GM18861 (cell line): ENCODE measurements around the gene FAM187B.
"Not testable (repeated sequence)": the region's sequence is repeated elsewhere in the genome, so short reads cannot be mapped to it uniquely, and the experiment has no call there.

Experiments used
- ATAC-seq: cut with Tn5 transposase; IDR thresholded peaks from one replicate; pipeline ENCODE4 v1.9.1; 2021; ENCODE audit not compliant: unreplicated experiment

The FAM187B gene

GRCh38 chr19:35213663-35214632 lies 14.6 kb downstream of the FAM187B start:
- ATAC-seq, result peak; percentile 56

- ATAC-seq, result no peak
These were observed 16.3 kb downstream of the FAM187B start for GRCh38 chr19:35212241-35212640.

- ATAC-seq, result no peak
These were observed 16.9 kb downstream of the FAM187B start for GRCh38 chr19:35211545-35212230.

DNA sequence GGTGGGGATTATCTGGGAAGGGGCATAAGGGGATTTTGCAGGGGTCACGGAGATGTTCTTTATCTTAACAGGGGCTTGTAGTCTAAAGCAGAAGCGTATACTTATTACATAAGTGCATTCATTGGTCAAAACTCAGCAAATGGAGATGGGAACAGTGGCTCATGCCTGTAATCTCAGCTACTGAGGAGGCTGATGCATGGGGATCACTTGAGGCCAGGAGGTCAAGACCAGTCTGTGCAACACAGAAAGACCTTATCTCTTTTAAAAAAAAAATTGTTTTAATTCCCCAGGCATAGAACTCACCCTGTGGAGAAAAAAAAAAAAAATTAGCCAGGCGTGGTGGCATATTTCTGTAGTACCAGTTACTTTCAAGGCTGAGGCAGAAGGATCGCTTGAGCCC lies 18.9 kb downstream of the FAM187B start:
- no peak for ATAC-seq

- no peak for ATAC-seq
These were observed 20.4 kb downstream of the FAM187B start for GRCh38 chr19:35208121-35208520.

DNA sequence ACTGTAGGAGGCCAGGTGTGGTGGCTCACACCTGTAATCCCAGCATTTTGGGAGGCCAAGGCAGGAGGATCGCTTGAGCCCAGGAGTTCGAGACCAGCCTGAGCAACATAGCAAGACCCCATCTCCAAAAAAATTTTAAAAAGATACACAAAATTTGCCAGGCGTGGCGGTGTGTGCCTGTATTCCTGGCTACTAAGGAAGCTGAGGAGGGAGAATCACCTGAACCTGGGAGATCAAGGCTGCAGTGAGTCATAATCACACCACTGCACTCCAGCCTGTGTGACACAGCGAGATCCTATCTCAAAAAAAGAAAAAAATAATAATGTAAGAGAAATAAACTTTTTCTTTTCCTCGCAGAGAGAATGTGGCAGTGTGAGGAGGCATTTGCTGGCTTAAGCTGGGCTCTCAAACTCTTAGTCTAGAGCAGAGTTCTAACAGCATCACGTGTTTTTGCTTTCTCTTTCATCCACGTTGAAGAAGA lies 21.1 kb downstream of the FAM187B start:
- no peak for ATAC-seq

- ATAC-seq, result no peak
These were observed 21.7 kb downstream of the FAM187B start for GRCh38 chr19:35206855-35207254.

DNA sequence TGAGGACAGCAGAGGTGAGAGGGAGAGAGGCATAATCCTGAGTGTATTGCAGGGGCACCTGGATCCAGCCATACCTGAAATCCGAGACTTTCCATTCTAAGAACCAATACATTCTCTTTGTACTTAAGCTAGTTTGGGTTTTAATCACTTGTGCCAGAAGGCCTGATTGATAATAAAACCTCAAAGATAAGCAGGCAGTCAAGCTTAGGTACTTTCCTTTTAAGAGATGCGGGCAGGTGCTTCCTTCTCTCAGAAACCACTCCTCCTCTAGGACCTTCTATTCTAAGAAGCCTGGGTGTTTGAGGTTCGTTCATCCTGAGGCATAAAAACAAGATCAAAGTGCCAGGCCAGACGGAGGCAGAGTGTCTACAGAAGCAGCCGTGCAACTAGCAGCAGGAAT lies 22.2 kb downstream of the FAM187B start:
- peak; percentile 28 for ATAC-seq

- ATAC-seq, result no peak
These were observed 22.7 kb downstream of the FAM187B start for GRCh38 chr19:35205733-35206323.

DNA sequence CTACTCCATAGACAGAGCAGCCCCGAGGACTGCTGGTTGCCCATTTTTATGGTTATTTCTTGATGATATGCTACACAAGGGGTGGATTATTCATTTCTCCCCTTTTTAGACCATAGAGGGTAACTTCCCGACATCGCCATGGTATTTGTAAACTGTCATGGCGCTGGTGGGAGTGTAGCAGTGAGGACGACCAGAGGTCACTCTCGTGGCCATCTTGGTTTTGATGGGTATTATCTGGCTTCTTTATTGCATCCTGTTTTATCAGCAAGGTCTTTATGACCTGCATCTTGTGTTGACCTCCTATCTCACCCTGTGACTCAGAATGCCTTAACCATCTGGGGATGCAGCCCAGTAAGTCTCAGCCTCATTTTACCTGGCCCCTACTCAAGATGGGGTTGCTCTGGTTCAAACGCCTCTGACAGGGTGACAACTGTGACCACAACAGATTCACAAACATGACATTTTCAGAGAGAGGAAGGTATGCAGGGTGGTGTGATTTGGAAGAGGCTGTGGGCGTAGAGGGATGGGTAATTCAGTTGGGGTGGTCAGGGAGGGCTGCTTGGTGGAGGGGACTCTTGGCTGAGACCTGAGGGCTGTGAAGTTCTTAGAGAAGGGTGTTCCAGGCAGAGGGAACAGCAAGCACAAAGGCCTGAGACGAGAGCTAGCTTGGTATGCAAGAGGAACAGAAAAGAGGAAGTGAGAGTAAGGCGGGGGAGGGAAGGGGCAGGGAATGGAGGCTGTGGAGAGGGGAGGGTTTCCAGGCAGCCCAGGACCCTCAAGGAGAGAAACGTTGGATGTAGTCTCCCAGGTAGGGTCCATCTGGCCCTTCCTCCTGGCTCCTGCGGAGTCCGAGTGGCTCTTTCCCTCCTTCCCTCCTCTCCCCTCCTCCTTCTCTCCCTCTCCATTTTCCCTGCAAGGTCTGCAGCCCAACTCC lies 23.5 kb downstream of the FAM187B start:
- no peak for ATAC-seq

DNA sequence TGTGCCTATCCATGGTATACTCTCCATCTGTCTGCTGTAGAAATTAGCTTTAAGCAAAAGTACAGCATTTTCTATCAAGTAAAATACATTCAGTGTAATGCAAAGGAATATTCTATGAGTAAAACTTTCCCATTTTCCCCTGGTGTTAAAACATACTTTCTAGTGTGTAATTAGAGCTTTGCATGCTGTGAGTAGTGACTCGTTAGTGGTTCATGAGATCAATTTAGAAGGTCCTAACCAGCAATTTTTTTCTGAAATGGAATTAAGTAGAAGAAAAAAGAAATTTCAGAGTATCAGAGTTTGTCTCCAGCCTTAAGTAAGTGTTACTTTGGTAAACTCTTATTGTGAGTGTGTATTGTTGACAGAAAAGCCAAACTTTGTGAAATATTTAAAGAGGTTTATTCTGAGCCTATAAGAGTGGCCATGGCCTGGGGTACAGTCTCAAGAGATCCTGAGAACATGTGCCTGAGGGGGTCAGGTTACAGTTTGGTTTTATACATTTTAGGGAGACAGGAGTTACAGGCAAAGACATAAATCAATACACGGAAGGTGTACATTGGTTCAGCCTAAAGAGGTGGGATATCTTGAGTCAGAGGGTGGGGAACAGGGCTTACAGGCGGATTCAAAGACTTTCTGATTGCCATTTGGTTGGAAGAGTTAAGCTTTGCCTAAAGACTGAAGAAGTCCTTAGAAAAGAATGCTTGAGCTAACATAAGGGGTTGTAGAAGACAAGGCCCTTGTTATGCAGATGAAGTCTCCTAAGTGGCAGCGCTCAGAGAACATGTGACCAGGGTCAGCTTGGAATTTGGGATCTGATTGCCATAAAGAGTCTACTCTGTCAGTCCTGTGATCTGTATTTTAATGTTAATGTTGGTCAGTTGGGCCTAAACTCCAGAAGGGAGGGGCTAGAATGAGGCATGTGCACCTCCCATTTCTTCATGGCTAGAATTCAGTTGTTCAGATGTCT lies 25.5 kb downstream of the FAM187B start:
- no peak for ATAC-seq

DNA sequence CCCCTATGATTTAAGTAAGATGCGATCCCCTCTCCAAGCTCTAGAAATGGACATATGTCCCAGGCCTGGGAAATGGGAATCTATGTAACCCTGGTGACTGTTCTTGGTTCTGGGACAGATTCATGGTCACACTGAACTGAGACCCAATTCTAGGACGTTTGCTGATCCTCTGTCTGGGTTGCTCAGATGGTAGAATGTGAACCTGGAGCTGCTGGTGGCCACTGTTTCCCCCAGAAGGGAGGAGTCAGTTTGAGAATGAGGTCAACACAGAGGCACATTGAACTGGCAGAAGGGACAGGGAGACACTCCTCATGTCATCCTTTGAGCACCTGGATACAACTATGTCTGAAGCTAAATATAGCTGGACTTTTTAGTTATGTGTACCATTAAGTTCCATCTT lies 29.1 kb downstream of the FAM187B start:
- no peak for ATAC-seq

- not testable (repeated sequence) for ATAC-seq
These were observed 31.7 kb downstream of the FAM187B start for GRCh38 chr19:35196861-35197260.

GRCh38 chr19:35195830-35196229 lies 32.7 kb downstream of the FAM187B start:
- no peak for ATAC-seq

- no peak for ATAC-seq
These were observed 34.2 kb downstream of the FAM187B start for GRCh38 chr19:35194012-35194984.

- no peak for ATAC-seq
These were observed 43.7 kb downstream of the FAM187B start for GRCh38 chr19:35184884-35185283.

DNA sequence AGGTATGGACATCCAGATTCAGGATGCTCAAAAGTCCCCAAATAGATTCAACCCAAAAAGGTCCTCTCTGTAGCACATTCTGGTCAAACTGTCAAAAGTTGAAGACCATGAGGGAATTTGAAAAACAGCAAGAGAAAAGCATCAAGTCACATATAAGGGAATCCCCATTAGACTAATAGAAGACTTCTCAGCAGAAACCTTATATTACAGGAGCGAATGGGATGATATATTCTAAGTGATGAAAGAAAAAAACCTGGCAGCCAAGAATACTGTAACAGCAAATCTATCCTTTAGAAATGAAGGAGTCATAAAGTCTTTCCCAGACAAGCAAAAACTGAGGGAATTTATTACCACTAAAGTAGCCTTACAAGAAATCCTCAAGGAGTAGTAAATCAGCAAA lies 44.3 kb downstream of the FAM187B start:
- ATAC-seq, result no peak

DNA sequence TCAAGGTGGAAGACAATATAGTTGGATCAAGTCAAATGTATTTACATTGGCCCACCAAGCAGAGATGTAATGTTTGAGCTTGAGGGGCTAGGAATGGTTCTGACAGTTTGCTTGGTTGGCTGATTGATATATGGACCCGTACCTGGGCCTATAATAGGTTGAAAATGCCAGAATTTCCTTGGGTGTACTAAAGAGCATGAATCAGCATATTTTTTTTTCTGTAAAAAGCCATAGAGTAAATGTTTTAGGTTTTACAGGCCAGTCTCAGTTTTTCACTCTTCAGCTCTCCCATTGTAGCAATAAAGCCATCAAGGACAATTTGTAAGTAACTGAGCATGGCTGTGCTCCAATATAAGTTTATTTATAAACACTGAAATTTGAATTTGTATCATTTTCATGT lies 47.2 kb downstream of the FAM187B start:
- no peak for ATAC-seq
